Astrocyte of the cerebellum (primary cell): ENCODE results near the gene GSTT2B.
"Not testable (repeated sequence)": the region's sequence is repeated elsewhere in the genome, so short reads cannot be mapped to it uniquely, and the experiment has no call there.

Experiments
- DNase-seq: peaks from one replicate; pipeline ENCODE4 v3.0.0-alpha.2; 2011; ENCODE audit warnings: low read depth
- H3K4me3 ChIP-seq: 2 replicates; pipeline ENCODE4 v1.5.1; 2011; ENCODE audit warnings: mild to moderate bottlenecking, low read depth, low read length, moderate library complexity
- in situ Hi-C: cut with HindIII; loops from 2 replicates; pipeline ENCODE4 v1.10.0; 2017; ENCODE audit warnings: low sequenced_read_pairs
- TF ChIP-seq, protein P1 (sequence below): IDR thresholded peaks from 2 replicates; pipeline ENCODE4 v1.5.1; 2012; ENCODE audit warnings: low read length, low read depth, moderate library complexity, mild to moderate bottlenecking; ENCODE audit errors: missing control alignments

Gene GSTT2B

DNA sequence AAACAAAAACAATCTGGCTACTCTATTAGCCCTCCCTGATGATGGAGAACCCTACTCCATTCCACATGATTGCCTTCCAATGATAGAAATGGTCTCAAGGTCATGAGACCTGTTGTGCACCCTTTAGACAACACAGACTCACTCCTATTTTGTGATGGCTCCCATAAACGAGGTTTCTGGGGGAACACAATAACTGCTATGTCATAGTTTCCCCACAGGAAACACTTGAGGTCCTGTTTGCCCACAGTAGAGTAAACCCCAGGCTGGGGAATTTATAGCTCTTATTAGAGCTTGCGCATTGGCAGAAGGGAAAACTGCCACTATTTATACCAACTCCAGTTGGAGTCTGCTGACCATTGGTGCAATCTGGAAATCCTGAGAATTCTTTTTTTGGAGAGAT is 38.1 kb downstream of the GSTT2B start:
- DNase-seq: no peak
- in situ Hi-C loops: no loop called here
- TF ChIP-seq, protein P1, sequence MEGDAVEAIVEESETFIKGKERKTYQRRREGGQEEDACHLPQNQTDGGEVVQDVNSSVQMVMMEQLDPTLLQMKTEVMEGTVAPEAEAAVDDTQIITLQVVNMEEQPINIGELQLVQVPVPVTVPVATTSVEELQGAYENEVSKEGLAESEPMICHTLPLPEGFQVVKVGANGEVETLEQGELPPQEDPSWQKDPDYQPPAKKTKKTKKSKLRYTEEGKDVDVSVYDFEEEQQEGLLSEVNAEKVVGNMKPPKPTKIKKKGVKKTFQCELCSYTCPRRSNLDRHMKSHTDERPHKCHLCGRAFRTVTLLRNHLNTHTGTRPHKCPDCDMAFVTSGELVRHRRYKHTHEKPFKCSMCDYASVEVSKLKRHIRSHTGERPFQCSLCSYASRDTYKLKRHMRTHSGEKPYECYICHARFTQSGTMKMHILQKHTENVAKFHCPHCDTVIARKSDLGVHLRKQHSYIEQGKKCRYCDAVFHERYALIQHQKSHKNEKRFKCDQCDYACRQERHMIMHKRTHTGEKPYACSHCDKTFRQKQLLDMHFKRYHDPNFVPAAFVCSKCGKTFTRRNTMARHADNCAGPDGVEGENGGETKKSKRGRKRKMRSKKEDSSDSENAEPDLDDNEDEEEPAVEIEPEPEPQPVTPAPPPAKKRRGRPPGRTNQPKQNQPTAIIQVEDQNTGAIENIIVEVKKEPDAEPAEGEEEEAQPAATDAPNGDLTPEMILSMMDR: no peak
- no peak overlapping the region for H3K4me3 ChIP-seq

DNA sequence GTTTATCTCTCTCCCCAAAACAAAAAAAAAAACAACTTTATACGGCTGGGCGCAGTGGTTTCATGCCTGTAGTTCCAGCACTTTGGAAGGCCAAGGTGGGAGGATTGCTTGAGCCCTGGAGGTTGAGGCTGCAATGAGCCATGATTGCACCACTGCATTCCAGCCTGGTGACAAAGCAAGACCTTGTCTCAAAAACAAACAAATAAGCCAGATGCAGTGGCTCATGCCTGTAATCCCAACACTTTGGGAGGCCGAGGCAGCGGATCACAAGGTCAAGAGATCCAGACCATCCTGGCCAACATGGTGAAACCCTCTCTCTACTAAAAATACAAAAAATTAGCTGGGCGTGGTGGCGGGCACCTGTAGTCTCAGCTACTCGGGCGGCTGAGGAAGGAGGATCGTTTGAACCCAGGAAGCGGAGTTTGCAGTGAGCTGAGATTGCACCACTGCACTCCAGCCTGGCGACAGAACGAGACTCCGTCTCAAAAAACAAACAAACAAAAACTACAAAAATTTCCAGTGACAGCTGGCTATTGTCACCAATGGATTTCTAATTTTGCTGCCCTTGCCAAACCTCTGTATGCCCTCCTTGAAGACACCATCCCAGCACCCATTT is 39.3 kb downstream of the GSTT2B start:
- in situ Hi-C loops, DNase-seq, H3K4me3 ChIP-seq: not testable (repeated sequence)

DNA sequence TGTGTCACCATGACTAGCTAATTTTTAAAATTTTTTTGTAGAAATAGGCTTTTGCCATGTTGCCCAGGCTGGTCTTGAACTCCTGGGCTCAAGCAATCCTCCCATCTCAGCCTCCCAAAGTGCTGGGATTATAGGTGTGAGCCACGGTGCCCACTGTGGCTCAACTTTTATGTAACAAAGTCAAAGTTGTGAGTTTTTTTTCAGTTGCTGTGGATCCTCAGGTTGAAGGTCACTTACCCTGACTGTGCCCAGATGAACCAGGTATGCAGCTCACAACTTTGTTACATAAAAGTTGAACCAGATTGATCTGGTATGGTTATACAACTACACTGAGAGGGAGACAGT is 40.8 kb downstream of the GSTT2B start:
- DNase-seq, in situ Hi-C loops, H3K4me3 ChIP-seq: not testable (repeated sequence)

DNA sequence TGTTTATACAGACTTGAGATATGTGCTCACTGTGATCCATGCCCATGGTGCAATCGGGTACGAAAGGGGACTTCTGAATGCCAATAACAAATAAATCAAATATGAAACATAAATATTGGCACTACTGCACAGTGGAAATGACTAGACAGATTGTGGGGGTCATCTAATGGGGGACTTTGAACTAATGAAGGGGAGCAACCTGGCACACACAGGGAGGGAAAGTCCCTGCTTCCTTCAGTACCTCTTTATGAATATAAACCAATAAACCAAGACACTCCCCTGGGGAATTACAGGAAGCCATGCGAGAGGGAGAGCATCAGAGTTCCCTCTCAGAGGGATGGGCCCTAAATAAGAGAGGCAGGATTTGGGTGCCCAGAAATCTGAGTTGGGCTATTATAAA is 45.7 kb downstream of the GSTT2B start:
- TF ChIP-seq, protein P1: no peak
- in situ Hi-C loops: no loop called here
- DNase-seq: no peak
- H3K4me3 ChIP-seq: no peak overlapping the region

DNA sequence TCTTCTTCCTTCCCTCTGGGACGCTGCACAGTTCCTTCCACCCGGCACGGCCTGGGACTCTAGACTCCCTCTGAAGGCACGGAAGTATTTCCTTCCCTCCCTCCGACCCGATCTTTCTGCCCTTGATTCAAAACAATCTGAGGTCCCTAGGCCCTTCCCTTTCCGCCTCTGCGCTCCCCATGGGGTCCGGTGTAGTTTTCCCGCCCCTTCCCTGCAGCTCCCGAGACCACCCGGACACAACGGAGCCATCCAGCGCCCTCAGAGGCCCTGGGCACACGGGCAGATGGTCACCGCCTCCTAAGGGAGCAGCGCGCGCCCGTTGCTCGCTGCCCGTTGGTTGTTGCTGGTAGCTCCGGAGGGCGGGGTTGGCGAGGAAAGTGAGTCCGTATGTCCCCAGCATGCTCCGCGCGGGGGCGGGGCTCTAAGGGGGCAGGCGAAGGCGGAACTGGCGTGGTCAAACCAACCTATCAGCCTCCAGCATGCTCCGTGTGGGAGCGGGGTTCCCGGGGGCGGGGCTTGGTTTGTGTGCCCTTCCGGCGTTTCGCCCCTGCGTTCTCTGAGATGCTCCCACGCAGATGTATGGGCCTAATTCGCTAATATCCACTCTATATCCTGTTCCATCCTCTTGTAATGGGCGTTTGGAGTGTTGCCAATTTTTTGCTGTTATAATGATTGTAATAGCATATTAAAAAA is 47.2 kb downstream of the GSTT2B start:
- TF ChIP-seq, protein P1: no peak
- in situ Hi-C loops: no loop called here

DNA sequence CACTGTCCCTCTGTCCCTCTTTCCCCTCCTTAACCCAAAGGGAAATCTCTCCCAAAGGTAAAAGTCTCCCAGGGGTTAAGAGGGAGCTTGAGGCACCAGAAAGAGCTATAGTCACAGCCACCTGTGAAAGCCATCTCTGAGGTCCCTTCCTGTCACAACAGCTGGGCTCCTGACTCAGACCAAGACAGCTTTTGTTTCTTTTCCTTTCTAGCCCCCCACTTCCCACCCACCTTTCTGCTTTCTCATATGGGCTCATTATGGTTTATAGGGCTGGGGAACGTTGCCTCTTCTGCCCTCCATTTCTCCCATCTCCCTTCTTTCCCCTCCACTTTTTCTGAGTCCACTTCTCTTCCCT is 47.7 kb downstream of the GSTT2B start:
- peak overlapping the region; percentile 62 for H3K4me3 ChIP-seq
- TF ChIP-seq, protein P1: no peak
- no peak for DNase-seq
- in situ Hi-C loops: no loop called here

More for the DNA sequence above, 47.2 kb downstream of the GSTT2B start:
- peak; percentile 94 for DNase-seq
- peak overlapping the region; percentile 62 for H3K4me3 ChIP-seq

DNA sequence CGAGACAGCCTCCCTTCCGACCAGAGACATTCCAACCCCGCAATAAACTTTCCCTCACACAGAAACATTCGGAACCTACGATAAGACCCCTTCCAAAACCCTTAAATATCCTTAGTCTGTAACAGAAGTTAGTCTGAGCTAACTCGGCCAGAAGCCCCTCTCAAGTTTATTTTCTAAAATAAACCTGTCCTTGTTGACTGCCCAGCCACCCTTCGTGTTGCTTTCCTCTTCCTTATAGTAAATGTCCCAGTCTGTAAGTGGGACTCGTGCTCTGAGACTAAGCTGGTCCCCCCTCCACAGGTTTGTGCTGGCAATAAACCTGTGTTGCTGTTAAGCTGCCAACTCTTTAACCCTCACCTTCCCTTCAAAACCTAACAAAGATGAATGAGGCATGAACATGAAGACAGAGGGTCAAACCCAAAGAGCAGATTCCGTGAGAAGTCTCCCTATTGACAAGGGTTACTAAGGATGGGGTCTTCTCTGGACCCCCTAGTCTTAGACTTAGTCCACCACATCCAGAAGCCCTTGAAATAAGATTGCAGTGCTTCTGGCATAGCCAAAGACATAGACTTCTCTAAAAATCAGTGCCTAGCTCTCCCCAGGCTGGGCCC is 48.6 kb downstream of the GSTT2B start:
- no peak overlapping the region for H3K4me3 ChIP-seq
- in situ Hi-C loops: no loop called here
- TF ChIP-seq, protein P1: no peak
- DNase-seq: no peak
